Measurements from ENCODE around the gene BTBD16. TPM values are rescaled to one million over a fixed set of nuclear protein-coding genes. Genes with fewer than 3 reads are reported as not detected.

BTBD16 gene
- total RNA-seq, result not detected

DNA sequence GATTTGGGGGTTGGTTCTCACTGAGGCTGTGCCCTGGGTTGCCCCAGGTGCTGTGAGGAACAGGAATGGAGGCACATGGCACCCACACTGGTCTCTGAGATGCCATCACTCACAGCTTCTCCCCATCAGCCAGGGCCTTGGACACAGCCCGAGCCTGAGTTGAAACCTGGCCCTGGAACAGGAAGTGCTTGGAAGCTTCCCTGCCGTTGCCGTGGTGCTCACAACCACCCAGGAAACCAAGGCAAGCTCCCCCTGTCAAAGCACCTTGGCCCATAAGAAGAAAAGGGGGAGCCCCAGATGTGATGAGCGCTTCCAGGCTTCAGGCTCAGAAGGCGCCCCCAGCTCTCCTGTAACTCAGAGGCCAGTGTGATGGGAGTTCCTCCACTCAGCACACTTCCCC is at the start of gene BTBD16:
BTBD16 (plus strand) TSS at position 221 of the 400 bp plus-strand sequence. CDS start 3,786 bp downstream, outside the sequence.
- Mint-ChIP-seq H3K27ac (no peak within 1 kb of the TSS), H3K9me3 (no peaks in the 10 kb centered on the region), H3K36me3 (no peaks in the 10 kb centered on the region)
- ATAC-seq (no peak), DNase-seq (ENCODE audit: low spot score in 2 of 2) (no peak)

DNA sequence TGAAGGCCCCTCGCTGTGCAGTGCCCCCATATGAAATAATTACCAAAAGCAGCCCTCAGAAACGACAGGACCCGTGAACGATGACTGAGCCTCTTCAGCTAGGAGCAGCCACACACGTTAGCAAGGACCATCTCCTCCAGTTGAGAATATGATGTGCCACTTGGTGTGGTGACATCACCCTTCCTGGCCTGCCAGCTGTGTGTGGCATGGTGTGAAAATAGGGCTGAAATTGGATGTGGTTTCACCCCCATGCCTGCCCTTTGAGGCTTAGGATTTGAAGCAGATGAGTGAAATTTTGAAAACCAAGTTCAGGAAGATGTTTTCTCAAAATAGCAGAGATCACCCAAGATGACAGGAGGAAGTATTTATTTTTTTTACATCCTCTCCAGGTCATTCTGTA is 49.1 kb upstream of the BTBD16 start:
- DNase-seq (ENCODE audit: low spot score in 2 of 2) (no peak), ATAC-seq (no peak)
- Mint-ChIP-seq H3K9me3 (no peaks in the 10 kb centered on the region), H3K36me3 (no peaks in the 10 kb centered on the region), H3K27ac (no peak overlapping the region)

DNA sequence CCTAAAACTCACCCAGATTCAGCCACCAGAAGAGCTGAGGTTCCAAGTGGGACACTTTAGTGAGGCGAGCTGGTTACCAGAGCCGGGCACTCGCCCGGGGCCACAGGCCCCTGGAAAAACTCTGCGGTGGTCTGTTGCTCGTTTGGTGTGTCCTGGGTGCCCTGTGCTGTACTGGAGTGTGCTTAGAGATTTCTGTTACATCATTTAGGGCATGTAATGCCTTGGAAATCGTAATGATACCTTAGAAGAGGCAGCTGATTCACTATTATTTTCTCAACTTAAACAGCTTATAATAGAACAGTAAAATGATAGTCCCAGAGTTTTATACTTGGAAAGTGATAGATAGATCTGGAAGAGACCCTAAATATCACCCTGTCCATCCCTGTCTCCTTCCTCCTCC is 48.5 kb upstream of the BTBD16 start:
- no peak for DNase-seq (ENCODE audit: low spot score in 2 of 2)
- H3K27ac Mint-ChIP-seq, result no peak overlapping the region
- ATAC-seq, result no peak
- H3K36me3 Mint-ChIP-seq, result no peaks in the 10 kb centered on the region
- no peaks in the 10 kb centered on the region for H3K9me3 Mint-ChIP-seq

DNA sequence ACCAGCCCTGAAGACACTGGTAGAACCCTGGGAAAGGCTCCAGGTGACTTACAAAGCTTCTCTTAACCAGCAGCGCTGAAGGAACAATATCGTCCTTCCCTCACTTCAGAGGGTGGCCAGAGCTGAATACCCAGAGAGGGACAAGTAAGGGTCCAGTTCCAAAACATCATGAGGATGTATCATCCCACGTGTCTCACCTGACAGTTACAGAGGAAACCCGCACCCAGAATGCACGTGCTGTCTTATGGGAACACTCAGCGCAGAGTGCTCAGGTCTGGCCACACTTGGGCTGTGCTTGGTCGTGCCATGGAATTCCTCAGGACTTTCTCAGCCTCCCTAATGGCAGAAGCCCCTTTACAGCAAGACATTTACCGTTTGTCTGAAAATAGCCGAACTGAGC is 46.9 kb upstream of the BTBD16 start:
- H3K9me3 Mint-ChIP-seq, result no peaks in the 10 kb centered on the region
- H3K27ac Mint-ChIP-seq, result no peak overlapping the region
- ATAC-seq (no peak), DNase-seq (ENCODE audit: low spot score in 2 of 2) (no peak)
- no peaks in the 10 kb centered on the region for H3K36me3 Mint-ChIP-seq

DNA sequence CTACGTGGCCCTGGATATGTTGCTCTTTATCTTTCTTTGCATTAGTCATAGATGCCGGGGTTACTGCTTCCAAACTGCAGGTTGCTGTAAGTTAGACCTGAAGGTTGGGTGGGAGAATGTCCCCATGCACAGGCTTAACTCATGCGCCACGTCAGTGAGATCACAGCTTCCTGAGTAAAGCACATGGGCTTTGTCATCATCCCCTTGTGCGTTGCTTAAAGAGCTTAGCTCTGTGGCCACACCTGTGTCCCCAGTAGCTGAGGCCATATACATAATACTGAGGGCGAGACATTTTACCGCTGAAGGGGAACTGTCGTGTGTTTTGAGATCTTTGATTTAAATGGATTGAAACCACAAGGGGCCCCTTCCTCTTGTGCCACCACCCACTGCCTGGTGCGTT is 45.8 kb upstream of the BTBD16 start:
- no peak overlapping the region for H3K27ac Mint-ChIP-seq
- no peaks in the 10 kb centered on the region for H3K9me3 Mint-ChIP-seq
- DNase-seq (ENCODE audit: low spot score in 2 of 2) (no peak), ATAC-seq (no peak)
- no peaks in the 10 kb centered on the region for H3K36me3 Mint-ChIP-seq

DNA sequence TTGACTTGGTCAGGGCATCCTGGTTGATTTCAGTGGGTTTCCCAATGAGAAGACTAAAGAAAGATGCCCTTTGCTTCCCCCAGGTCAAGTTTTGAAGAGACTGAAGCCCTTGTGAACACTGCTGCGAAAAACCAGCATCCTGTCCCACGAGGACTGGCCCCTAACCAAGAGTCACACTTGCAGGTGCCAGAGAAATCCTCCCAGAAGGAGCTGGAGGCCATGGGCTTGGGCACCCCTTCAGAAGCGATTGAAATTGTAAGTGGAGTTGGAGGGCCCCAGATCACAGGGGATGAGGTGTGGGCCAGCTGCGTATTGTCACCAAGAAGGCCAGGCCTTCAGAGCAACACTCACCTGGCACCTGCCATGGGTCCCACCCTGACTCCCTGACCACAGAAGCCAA is 43.3 kb upstream of the BTBD16 start:
- Mint-ChIP-seq H3K27ac (no peak overlapping the region), H3K36me3 (no peaks in the 10 kb centered on the region), H3K9me3 (no peaks in the 10 kb centered on the region)
- no peak for DNase-seq (ENCODE audit: low spot score in 2 of 2)
- no peak for ATAC-seq

DNA sequence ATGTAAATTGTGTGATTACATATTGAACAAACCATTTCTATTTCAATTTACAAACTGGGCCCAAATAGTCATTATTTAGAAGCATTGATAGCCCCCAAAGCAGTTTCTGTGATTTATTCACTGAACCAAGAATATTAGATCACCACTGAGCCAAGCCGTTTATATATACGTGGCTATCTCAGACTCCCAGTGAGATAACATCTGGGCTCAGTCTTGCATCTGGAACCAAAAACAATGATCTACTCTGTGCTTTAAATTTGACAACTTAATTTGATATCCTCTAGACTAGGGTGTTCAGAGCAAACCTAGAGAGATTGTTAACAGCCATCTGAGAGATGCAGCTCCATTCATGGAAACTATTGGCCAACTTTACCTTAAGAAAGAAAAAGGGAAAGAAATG is 41.4 kb upstream of the BTBD16 start:
- ATAC-seq, result no peak
- no peak for DNase-seq (ENCODE audit: low spot score in 2 of 2)
- H3K9me3 Mint-ChIP-seq, result no peaks in the 10 kb centered on the region
- no peak overlapping the region for H3K27ac Mint-ChIP-seq
- H3K36me3 Mint-ChIP-seq, result no peaks in the 10 kb centered on the region

DNA sequence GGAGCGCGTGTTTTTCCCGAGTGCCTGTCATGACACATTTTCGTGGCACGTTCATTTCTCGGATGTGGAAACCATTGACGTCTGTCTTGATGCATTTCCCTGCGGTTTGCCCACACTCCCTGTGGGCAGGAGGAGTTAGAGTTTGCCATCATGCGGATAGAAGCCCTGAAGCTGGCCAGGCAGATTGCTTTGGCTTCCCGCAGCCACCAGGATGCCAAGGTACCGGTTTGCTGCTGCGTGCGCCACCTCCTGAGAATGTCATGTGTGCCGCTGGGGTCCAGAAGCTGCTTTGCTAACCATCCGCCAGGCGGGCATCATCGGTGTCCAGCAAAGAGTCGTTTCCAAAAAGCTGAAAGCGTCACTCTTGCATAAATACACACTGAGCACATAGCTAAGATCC is 40.9 kb upstream of the BTBD16 start:
- Mint-ChIP-seq H3K36me3 (no peaks in the 10 kb centered on the region), H3K9me3 (no peaks in the 10 kb centered on the region), H3K27ac (no peak overlapping the region)
- DNase-seq (ENCODE audit: low spot score in 2 of 2) (no peak), ATAC-seq (no peak)

DNA sequence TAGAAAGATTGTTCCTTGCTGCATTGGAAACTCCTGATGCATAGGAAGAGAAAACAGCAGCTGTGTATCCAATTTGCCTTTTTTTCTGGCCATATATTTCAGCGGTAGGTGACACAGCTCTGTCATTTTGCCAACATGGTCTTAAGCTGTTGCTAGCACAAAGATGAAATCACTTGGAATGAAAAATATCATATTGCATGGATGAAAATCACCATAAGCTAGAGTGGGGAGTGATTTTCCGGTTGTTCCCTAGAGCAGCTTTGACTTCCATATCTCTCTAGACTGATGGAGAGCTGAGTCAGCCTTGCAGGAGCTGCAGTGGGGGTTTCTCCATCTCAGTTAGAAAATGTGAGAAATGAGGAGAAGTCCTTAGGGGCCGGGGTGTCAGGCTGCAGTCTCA is 38.3 kb upstream of the BTBD16 start:
- Mint-ChIP-seq H3K36me3 (no peaks in the 10 kb centered on the region), H3K27ac (no peak overlapping the region), H3K9me3 (no peaks in the 10 kb centered on the region)
- ATAC-seq, result no peak
- no peak for DNase-seq (ENCODE audit: low spot score in 2 of 2)

DNA sequence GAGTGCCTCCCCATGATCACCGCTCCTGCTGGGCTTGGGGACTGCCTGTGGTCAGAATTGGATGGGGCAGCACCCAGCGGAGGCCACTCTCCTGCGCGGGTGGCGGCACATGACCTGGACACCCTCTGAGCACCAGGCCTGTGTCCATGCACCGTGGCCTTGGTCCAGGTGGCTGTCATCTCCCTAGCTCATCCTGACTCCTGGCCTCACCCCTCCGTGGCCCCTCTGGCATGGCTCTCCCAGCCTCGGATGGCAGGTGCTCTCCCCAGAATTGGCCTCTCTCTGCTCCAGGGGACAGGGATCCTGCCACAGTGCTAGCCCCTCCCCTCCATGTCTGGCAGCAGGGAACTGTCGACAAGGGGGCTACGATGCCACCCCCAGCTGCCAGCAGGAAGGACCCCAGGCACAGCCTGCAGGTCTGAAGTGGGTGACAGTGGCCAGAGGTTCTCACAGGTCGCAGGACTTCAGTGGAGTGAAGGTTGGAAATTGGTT is 37.2 kb upstream of the BTBD16 start:
- Mint-ChIP-seq H3K27ac (no peak overlapping the region), H3K36me3 (no peaks in the 10 kb centered on the region), H3K9me3 (no peaks in the 10 kb centered on the region)
- no peak for DNase-seq (ENCODE audit: low spot score in 2 of 2)
- no peak for ATAC-seq

DNA sequence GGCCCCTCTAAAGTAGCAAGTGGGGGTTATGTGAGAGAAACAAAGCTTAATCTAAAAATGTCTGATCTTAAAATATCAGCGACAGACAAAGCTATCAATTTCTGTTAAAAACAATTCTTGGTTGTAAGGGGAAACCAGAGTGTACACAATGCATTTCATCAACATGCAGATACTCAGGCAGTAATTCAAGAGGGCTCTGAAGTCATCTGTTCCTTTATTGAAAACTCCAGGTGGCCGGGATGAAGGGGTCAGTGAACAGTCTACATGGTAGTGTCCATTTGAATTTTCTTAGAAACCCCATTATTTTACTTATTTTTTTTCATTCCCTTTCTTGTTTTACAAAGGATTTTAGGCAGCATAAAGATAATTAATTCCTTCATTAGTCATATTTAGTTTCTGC is 36.7 kb upstream of the BTBD16 start:
- no peak for DNase-seq (ENCODE audit: low spot score in 2 of 2)
- H3K27ac Mint-ChIP-seq, result no peak overlapping the region

DNA sequence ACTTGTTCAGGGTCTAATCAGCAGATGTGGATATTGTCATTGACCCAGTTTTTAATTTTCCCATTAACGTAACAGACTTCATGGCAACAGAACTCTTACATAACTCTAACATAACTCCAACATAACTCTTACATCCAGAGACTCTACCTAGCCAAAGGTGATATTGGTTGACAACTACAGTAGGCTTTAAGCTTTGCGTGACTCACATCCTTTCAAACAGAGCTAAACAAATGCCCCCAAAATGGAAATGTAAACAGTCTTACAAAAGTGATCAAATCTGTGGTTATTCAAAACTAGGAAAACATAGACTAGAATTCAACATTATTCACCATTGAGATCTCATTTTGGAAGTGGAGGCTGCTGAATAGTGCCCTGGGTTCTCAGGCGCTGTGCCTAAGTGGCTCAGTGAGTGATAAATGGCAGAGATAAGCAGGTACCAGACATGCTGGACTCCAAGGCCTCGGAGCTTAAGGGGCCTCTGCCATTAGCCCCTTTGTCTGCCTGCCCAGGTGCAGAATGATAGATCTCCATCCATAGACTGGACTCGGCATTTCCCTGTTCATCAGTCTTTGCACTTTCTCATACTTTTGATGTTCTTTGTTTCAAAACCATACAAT is 34.3 kb upstream of the BTBD16 start:
- ATAC-seq (no peak), DNase-seq (ENCODE audit: low spot score in 2 of 2) (no peak)
- Mint-ChIP-seq H3K9me3 (no peaks in the 10 kb centered on the region), H3K36me3 (no peaks in the 10 kb centered on the region), H3K27ac (no peak overlapping the region)

More for the DNA sequence above, 36.7 kb upstream of the BTBD16 start:
- ATAC-seq, result no peak
- Mint-ChIP-seq H3K9me3 (no peaks in the 10 kb centered on the region), H3K36me3 (no peaks in the 10 kb centered on the region)

DNA sequence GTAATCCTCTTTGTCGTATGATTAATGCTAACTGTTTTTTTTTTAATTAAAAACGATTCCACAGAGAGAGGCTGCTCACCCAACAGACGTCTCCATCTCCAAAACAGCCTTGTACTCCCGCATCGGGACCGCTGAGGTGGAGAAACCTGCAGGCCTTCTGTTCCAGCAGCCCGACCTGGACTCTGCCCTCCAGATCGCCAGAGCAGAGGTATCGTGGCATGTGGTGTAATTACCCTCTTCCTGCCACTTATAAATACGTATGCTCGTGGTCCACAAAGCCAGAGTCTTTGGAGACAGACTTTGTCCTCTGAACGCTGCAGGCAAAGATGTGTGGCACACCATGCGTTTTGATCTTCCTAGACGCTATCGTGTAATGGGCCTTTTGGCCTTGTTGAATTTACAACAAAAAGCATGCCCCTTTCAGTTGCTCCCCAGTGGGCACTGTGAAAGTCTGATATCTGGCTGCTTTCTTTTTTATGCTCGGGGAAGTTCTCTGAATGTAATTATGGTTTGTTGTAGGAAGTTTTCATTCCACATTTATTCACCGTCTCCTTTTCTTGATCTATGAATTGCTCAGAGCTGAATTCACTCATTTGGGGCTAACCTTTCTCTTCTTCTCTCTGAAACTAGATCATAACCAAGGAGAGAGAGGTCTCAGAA is 33.6 kb upstream of the BTBD16 start:
- DNase-seq (ENCODE audit: low spot score in 2 of 2) (no peak), ATAC-seq (no peak)
- no peak overlapping the region for H3K27ac Mint-ChIP-seq
- H3K9me3 Mint-ChIP-seq, result no peaks in the 10 kb centered on the region
- H3K36me3 Mint-ChIP-seq, result no peaks in the 10 kb centered on the region

DNA sequence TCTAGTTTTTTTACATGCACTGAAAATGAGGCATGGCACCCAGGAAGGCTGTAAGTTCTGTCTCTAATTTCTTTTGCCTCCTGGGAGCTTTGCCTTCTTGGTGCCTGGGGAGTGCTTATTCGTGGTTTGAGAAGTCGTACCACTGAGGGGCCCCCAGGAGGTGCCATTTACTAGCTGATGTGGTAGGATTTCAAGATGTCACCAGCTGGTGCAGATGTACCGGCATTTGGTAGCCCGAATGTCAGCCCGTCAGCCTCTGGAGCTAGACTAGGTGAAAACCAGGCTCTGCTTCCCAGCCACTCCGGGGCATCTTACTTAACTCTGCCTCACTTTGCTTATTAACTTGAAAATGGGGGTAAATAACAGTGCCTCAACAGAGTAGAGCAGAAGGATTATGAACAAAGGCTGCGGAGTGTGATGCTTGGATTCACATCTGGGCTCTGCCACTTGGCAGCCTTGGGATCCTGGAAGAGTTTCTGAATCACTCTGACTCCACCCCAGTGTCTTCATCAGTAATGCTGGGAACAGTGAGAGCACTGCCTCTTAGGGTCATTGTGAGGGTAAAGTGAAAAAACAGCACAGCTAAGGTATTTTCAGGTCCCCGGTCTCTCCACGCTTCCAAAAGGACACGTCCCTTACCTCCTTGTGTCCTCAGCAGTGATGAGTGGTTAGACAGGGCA is 31.4 kb upstream of the BTBD16 start:
- H3K9me3 Mint-ChIP-seq, result no peaks in the 10 kb centered on the region

DNA sequence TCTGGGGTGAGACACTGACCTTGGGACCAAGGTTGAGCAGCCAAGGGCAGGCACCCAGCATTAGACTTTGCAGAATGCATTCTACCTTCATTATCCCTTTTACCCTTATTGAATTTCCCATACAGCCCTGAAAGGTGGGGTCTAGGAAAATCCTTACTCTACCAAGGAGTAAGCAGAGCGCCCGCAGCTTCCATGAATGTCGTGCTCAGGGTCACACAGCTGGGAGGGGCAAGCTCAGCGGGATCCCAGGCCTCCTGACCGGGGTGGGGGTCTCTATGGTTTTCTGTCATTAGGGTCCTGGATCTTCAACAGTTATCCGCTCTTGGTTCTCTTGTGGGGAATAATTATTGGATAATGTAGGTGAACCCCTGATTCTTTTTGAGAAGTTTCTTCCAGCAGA is 30.7 kb upstream of the BTBD16 start:
- Mint-ChIP-seq H3K9me3 (no peaks in the 10 kb centered on the region), H3K36me3 (no peaks in the 10 kb centered on the region), H3K27ac (no peak overlapping the region)
- DNase-seq (ENCODE audit: low spot score in 2 of 2) (no peak), ATAC-seq (no peak)

More for the DNA sequence above, 31.4 kb upstream of the BTBD16 start:
- Mint-ChIP-seq H3K27ac (no peak overlapping the region), H3K36me3 (no peaks in the 10 kb centered on the region)
- ATAC-seq (no peak), DNase-seq (ENCODE audit: low spot score in 2 of 2) (no peak)

DNA sequence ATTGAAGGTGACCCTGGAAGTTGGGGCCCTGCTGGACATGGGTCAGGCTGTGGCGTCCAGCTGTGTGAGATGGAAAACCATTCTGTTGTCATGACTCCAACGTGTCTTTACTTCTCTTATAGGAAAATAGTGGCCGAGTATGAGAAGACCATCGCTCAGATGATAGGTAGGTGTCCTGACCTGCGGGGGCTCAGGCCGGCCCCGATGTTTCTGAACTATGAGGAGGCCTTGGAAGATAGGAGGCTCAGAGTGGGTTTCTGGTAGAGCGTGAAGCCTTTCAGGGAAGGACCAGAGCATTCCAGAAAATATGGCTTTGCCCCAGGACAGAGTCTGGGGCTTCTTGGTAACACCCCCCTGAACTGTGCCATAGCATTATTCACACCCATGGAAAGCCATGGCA is 29.3 kb upstream of the BTBD16 start:
- Mint-ChIP-seq H3K27ac (no peak overlapping the region), H3K9me3 (no peaks in the 10 kb centered on the region), H3K36me3 (no peaks in the 10 kb centered on the region)
- ATAC-seq (no peak), DNase-seq (ENCODE audit: low spot score in 2 of 2) (no peak)

DNA sequence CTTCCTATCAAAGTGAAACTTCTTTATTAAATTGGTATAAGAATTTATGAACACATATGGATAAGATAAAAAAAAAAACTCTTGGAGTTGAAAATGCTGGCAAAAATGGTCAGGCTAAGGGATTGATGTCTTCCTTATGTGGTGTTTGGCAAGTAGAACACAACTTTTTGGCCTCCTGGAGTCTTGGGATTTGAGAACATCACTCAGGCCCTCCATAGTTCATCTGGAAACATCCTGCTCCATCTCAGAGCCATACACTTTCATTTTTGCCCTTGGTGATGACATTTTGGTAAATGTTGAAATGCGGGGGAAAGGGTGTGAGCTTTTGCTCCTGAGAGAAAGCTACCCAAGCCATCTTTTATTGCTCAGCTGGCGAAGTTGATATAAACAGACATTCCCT is 27.5 kb upstream of the BTBD16 start:
- Mint-ChIP-seq H3K9me3 (no peaks in the 10 kb centered on the region), H3K27ac (no peak overlapping the region), H3K36me3 (no peaks in the 10 kb centered on the region)
- no peak for DNase-seq (ENCODE audit: low spot score in 2 of 2)
- no peak for ATAC-seq

Data from activated naive CD4-positive, alpha-beta T cell treated with anti-CD3 and anti-CD28 coated beads, Interleukin-2, amount 50 U/mL, for 72 hours (primary cell).